Measurements from ENCODE around the gene PLCXD1.
"Not testable (repeated sequence)": the region's sequence is repeated elsewhere in the genome, so short reads cannot be mapped to it uniquely, and the experiment has no call there.

Gene PLCXD1, protein sequence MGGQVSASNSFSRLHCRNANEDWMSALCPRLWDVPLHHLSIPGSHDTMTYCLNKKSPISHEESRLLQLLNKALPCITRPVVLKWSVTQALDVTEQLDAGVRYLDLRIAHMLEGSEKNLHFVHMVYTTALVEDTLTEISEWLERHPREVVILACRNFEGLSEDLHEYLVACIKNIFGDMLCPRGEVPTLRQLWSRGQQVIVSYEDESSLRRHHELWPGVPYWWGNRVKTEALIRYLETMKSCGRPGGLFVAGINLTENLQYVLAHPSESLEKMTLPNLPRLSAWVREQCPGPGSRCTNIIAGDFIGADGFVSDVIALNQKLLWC

GRCh38 chrX:281166-281999 lies at the start of gene PLCXD1:
Gene PLCXD1, plus strand, starts transcription at chrX:281381. Its CDS starts 2,807 bp downstream, at chrX:284188.
- peak within 1 kb of the TSS; percentile 34 to 49 for H3K4me3 ChIP-seq (replicated peaks in 1 of 2; ENCODE audit: low read depth in 2 of 2, low read length in 2 of 2)

DNA sequence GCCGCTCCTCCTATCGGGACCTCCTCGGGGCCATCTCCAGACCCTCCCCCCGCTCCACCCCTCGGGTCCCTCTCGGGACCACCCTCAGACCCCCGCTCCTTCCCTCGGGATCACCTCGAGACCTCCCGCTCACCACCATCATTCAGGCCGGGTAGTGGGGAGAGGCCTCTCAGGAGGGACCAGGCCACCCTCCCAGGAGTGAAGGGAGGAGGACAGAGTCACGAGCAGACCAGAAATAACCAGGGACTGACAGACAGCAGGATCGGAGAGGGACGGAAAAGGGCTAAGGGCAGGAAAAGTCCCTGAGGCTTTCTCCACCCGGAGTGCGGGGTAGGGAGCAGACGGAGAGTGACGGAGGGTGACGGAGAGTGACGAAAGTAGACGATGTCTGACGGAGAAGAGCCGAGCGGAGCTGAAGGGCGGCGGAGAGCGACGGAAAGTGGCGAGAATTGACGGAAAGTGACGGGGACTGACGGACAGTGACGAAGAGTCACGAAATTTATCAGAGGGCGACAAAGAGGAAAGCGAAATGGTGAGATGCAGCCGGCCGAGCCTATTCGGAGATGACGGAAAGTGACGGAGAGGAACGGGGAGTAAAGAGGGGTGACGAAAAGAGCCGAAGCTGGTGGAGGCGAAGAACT lies 49.4 kb upstream of the PLCXD1 start:
- DNase-seq (ENCODE audit: low read depth in 2 of 2); H3K4me3 ChIP-seq (replicated peaks in 1 of 2; ENCODE audit: low read depth in 2 of 2, low read length in 2 of 2): not testable (repeated sequence)

More at GRCh38 chrX:281166-281999, at the start of gene PLCXD1:
- DNase-seq (ENCODE audit: low read depth in 2 of 2), result peak; percentile 34 to 48
- no peak for TF ChIP-seq CTCF (IDR thresholded peaks at IDR 0.05; ENCODE audit: low read depth, low read length)

DNA sequence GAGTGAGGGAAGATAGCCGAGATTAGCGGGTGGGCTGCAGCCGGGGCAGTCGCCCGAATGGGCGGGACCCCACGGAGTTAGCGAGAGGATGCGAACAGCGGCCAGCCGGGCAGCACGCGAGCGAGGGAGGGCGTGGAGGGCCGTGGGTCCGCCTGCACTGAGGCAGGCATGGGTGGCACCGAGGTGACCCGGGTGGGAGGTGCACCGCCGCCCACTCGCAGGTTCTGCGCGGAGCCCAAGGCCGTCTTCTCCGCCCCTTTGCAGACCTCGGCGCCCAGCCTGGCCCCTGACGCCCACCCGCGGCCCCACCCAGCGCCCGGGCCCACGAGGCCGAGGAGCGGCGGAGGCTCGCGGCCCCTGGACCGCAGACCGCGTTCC lies 48.9 kb upstream of the PLCXD1 start:
- not testable (repeated sequence) for H3K4me3 ChIP-seq (replicated peaks in 1 of 2; ENCODE audit: low read depth in 2 of 2, low read length in 2 of 2); DNase-seq (ENCODE audit: low read depth in 2 of 2)

GRCh38 chrX:236201-236600 lies 45.0 kb upstream of the PLCXD1 start:
- DNase-seq (ENCODE audit: low read depth in 2 of 2); H3K4me3 ChIP-seq (replicated peaks in 1 of 2; ENCODE audit: low read depth in 2 of 2, low read length in 2 of 2): not testable (repeated sequence)

DNA sequence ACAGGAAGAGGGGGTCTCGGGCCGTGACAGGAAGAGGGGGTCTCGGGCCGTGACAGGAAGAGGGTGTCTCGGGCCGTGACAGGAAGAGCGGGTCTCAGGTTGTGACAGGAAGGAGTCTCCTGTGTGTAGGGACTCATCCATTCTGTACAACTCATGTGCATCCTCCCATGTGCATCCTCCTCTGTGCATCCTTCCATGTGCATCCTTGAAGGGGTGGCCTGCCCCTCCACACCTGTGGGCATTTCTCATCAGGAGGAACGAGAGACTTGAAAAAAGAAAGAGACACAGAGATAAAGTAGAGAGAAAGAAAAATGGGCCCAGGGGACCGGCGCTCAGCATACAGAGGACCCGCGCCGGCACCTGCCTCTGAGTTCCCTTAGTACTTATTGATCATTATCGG lies 30.2 kb upstream of the PLCXD1 start:
- no peak for DNase-seq (ENCODE audit: low read depth in 2 of 2)
- H3K4me3 ChIP-seq (replicated peaks in 1 of 2; ENCODE audit: low read depth in 2 of 2, low read length in 2 of 2), result no peak overlapping the region
- TF ChIP-seq CTCF (IDR thresholded peaks at IDR 0.05; ENCODE audit: low read depth, low read length), result no peak

DNA sequence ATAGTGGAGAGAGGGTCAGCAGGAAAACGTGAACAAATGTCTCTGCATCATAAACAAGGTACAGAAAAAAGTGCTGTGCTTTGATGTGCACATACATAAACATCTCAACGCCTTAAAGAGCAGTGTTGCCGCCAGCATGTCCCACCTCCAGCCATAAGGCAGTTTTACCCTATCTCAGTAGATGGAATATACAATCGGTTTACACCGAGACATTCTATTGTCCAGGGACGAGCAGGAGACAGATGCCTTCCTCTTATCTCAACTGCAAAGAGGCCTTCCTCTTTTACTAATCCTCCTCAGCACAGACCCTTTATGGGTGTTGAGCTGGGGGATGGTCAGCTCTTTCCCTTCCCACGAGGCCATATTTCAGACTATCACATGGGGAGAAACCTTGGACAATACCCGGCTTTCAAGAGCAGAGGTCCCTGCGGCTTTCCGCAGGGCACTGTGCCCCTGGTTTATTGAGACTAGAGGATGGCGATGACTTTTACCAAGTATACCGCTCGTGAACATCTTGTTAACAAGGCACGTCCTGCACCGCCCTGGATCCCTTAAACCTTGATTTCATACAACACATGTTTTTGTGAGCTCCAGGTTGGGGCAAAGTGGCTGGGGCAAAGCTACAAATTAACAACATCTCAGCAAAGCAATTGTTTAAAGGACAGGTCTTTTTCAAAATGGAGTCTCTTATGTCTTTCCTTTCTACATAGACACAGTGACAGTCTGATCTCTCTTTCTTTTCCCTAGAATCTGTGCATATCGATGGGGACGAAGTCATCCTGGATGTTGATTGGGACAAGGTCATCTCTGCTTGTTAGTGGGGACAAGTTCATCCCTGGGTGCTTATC lies 29.6 kb upstream of the PLCXD1 start:
- DNase-seq (ENCODE audit: low read depth in 2 of 2); H3K4me3 ChIP-seq (replicated peaks in 1 of 2; ENCODE audit: low read depth in 2 of 2, low read length in 2 of 2): not testable (repeated sequence)

- DNase-seq (ENCODE audit: low read depth in 2 of 2), result no peak
- no peak for TF ChIP-seq CTCF (IDR thresholded peaks at IDR 0.05; ENCODE audit: low read depth, low read length)
- no peak overlapping the region for H3K4me3 ChIP-seq (replicated peaks in 1 of 2; ENCODE audit: low read depth in 2 of 2, low read length in 2 of 2)
Observed at GRCh38 chrX:252244-252956, 28.8 kb upstream of the PLCXD1 start.

GRCh38 chrX:252957-253291 lies 28.3 kb upstream of the PLCXD1 start:
- TF ChIP-seq CTCF (IDR thresholded peaks at IDR 0.05; ENCODE audit: low read depth, low read length), result no peak
- no peak overlapping the region for H3K4me3 ChIP-seq (replicated peaks in 1 of 2; ENCODE audit: low read depth in 2 of 2, low read length in 2 of 2)
- DNase-seq (ENCODE audit: low read depth in 2 of 2), result no peak

Data from cardiac fibroblast (primary cell).